ENCODE data around the gene EXT2.

The EXT2 gene

GRCh38 chr11:44221456-44221855, 126.0 kb downstream of the EXT2 start:
- TF ChIP-seq SIN3A (IDR thresholded peaks at IDR 0.05; ENCODE audit: borderline replicate concordance, insufficient read depth, low read length) = no peak
- no peak for TF ChIP-seq REST (IDR thresholded peaks at IDR 0.05; ENCODE audit: insufficient read depth in 1 of 2, low read depth in 2 of 2, low read length in 2 of 2)
- no peak for TF ChIP-seq POLR2AphosphoS5 (IDR thresholded peaks at IDR 0.05; ENCODE audit: low read depth, low read length)
- no peak for TF ChIP-seq FOXP2 (optimal IDR thresholded peaks at IDR 0.05; ENCODE audit: borderline replicate concordance, extremely low read depth, extremely low read length, insufficient read depth)
- no peak for TF ChIP-seq TAF1 (IDR thresholded peaks at IDR 0.05; ENCODE audit: borderline replicate concordance, insufficient read depth, low read length)

GRCh38 chr11:44221992-44222391, 126.5 kb downstream of the EXT2 start:
- no peak for TF ChIP-seq POLR2AphosphoS5 (IDR thresholded peaks at IDR 0.05; ENCODE audit: low read depth, low read length)
- no peak for TF ChIP-seq REST (IDR thresholded peaks at IDR 0.05; ENCODE audit: insufficient read depth in 1 of 2, low read depth in 2 of 2, low read length in 2 of 2)
- TF ChIP-seq SIN3A (IDR thresholded peaks at IDR 0.05; ENCODE audit: borderline replicate concordance, insufficient read depth, low read length) = no peak
- no peak for TF ChIP-seq FOXP2 (optimal IDR thresholded peaks at IDR 0.05; ENCODE audit: borderline replicate concordance, extremely low read depth, extremely low read length, insufficient read depth)
- TF ChIP-seq TAF1 (IDR thresholded peaks at IDR 0.05; ENCODE audit: borderline replicate concordance, insufficient read depth, low read length) = no peak

- no peak for TF ChIP-seq POLR2AphosphoS5 (IDR thresholded peaks at IDR 0.05; ENCODE audit: low read depth, low read length)
- no peak for TF ChIP-seq REST (IDR thresholded peaks at IDR 0.05; ENCODE audit: insufficient read depth in 1 of 2, low read depth in 2 of 2, low read length in 2 of 2)
- TF ChIP-seq TAF1 (IDR thresholded peaks at IDR 0.05; ENCODE audit: borderline replicate concordance, insufficient read depth, low read length) = no peak
- TF ChIP-seq SIN3A (IDR thresholded peaks at IDR 0.05; ENCODE audit: borderline replicate concordance, insufficient read depth, low read length) = no peak
- TF ChIP-seq FOXP2 (optimal IDR thresholded peaks at IDR 0.05; ENCODE audit: borderline replicate concordance, extremely low read depth, extremely low read length, insufficient read depth) = no peak
These were observed 127.8 kb downstream of the EXT2 start for GRCh38 chr11:44223238-44223637.

- no peak for TF ChIP-seq TAF1 (IDR thresholded peaks at IDR 0.05; ENCODE audit: borderline replicate concordance, insufficient read depth, low read length)
- no peak for TF ChIP-seq POLR2AphosphoS5 (IDR thresholded peaks at IDR 0.05; ENCODE audit: low read depth, low read length)
- TF ChIP-seq FOXP2 (optimal IDR thresholded peaks at IDR 0.05; ENCODE audit: borderline replicate concordance, extremely low read depth, extremely low read length, insufficient read depth) = no peak
- TF ChIP-seq REST (IDR thresholded peaks at IDR 0.05; ENCODE audit: insufficient read depth in 1 of 2, low read depth in 2 of 2, low read length in 2 of 2) = no peak
- no peak for TF ChIP-seq SIN3A (IDR thresholded peaks at IDR 0.05; ENCODE audit: borderline replicate concordance, insufficient read depth, low read length)
These were observed 129.5 kb downstream of the EXT2 start for GRCh38 chr11:44224867-44225501.
